GM04504 (cell line): ENCODE measurements around the gene ACTA2.

Experiments
- DNase-seq: peaks from one replicate; pipeline ENCODE4 v3.0.0-alpha.2; 2012; ENCODE audit warnings: low read depth

The ACTA2 gene

DNA sequence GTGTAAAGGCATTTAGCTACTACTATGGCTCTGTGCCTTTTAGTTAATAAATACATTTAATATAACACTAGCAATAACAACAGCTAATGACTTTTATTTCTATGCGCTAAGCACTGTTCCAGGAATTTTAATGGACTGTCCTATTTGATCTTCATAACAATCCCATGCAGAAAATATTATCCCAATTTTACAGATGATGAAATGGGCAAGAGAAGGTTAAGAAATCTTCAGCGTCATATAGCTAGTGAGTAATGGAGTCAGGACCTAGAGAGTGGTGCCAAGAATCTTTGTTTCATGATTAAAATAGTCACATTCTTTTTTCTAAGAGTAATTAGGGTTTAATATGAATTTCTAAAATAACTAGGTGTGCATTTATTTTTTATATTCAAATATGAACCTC lies 32.4 kb downstream of the ACTA2 start:
- DNase-seq = no peak

DNA sequence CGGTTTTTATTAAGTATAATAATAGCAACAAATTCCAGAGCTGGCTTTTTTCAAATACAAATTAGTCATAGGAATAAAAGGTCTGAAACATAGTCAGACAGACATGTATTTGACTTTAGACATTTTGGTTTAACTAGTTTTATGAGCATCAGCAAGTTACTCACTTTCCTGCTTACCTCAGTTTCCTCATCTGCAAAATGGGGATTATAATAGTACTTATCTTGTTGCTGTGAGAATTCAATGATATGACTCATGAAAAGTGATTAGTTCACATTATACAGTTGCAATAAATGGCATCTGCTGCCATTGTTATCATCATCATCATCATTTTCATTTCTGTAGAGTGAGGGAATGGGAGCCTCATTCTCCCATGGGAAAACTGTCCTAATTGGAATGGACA lies 33.5 kb downstream of the ACTA2 start:
- no peak for DNase-seq

DNA sequence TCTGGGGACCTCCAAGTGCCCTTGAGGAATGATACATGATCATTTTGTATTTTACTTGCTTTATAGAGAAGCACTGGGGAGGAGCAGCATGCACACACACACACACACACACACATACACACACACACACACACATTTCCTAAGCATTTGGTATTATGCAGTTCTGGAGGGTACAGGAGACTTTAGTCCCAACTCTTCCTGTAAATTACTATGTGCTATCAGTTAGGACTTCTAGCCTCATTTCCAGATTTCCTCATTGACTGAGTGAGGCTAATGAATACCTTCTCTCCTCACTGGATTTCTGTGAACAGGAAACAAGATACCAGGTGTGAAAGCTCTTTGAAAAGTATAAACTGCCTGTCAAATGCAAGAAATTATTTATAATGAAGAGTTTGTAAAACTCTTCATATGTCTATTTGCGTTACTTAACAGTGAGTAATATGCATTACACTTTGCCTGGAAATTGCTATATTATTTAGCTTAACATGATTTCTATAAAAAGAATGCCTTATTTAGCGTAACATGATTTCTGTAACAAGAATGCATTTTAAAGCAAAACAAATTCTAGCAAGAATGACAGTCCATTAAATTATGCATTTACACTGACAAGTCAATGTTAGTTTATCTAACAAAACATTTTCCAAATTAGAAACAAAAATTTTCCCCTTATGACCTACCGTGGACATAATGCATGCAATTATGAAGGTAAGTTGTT lies 34.2 kb downstream of the ACTA2 start:
- DNase-seq = no peak

DNA sequence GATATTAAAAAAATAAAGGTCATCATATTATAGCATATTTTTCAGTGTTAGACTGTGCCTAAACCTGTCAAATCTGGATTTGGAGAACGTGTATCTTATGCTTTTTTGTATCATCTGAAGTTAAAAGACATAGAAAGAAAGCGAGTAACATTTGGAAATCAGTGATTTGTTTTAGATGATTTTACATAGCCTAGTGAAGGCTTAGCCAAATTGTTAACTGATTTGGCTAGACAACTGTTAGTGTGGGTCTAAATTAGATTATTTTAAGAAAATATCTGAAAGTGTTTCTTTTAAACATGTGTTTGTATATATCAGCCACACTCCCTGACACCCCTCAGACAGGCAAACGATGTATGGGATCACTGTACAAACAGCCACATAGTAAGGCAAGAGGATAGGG lies 35.6 kb downstream of the ACTA2 start:
- no peak for DNase-seq

DNA sequence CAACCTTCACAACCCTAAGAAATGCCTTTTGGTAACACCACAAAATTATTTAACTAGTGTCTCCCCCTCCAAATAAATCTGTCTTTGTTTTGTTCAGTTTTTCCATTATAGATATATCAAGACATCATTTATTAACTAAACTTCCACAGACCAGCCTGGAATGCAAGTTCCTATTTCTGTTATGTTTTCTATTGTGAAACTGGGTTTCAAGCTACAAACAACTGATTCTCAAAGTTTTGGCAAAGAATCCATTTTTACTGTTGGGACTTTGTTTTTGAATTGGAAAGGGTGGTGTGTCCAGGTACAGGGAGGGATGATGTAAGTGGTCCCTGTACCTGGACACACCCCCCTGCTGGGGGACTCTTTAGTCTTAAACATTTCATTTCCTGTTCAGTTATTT lies 36.3 kb downstream of the ACTA2 start:
- DNase-seq = no peak

- DNase-seq = no peak
Measured at GRCh38 chr10:88915781-88916180, 36.8 kb downstream of the ACTA2 start.

- DNase-seq = no peak
Measured at GRCh38 chr10:88913788-88914187, 38.8 kb downstream of the ACTA2 start.

DNA sequence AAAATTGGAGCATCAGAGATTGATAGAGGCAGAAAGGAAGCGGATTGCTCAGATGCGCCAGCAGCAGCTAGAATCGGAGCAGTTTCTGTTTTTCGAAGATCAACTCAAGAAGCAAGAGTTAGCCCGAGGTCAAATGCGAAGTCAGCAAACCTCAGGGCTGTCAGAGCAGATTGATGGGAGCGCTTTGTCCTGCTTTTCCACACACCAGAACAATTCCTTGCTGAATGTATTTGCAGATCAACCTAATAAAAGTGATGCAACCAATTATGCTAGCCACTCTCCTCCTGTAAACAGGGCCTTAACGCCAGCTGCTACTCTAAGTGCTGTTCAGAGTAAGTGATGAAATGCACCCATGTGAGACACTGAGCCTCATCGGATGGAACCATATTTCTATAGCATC lies 39.4 kb downstream of the ACTA2 start:
- DNase-seq = no peak

- no peak for DNase-seq
Measured at GRCh38 chr10:88911851-88912250, 40.7 kb downstream of the ACTA2 start.

DNA sequence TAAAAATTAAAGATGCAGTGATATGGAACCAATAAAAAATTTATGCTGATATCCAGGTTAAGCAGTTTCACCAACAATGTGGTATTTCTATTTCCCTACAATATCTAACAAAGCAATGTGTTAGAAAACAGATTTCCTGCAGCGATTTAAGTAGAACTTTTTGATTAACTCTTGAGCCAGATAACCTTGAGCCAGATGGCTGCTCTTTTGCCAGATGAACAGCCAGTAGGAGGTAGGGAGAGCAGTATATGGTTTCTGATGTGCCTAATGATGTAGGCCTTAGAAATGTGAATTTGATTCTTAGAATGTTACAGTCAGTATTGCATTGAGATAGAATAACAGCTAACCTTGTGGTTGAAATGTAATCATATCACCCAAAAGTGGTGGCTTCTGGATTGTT lies 41.5 kb downstream of the ACTA2 start:
- no peak for DNase-seq

GRCh38 chr10:88908194-88908593 lies 44.4 kb downstream of the ACTA2 start:
- DNase-seq = no peak

GRCh38 chr10:88906921-88907320 lies 45.7 kb downstream of the ACTA2 start:
- DNase-seq = no peak

DNA sequence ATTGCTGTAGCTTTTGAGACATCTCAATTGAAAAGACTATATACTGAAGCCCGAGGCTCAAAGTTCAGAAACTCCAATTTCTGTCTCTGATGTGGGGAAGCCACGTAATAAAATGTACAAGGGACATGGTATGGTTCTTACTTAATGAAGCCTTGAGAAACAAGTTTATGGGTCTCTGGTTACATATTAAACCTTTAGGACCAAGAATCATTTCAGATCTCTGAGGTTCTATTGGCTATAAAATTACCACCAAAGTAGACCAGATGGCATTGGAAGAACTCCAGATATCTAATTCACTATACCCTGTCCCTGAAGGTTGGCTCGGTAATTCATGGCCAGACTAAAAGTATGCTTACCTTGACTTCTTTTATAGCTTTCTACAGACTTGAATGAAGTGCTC lies 48.9 kb downstream of the ACTA2 start:
- no peak for DNase-seq

DNA sequence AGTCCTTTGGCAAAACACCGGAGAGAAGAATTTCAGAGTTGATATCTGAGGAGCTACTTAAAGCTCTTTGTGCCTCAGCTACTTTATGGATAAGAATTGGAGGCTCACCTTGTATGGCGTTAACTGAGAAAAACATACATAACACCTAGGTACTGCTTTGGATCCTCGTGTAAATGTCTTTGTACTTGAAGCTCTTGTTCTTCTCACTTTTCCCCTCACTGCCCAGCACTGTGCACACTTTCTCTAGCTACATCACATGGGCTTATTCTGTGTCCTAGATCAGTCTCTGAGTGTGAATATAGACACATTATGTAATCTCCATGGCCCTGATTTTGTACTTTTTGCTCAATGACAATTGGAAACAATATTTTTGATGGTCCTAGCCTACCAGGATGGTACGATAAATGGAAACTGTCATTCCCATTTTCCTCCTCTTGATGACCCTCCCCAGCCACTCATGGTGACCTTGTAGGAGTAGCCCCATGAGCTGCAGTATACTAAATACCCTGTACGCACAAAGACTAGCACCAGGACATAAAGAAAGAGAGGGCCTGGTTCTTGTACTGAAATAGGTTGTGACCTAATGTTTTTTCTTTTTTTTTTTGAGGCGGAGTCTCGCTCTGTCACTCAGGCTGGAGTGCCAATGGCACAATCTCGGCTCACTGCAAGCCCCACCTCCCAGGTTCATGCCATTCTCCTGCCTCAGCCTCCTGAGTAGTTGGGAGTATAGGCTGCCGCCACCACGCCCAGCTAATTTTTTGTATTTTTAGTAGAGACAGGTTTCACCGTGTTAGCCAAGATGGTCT lies 50.4 kb downstream of the ACTA2 start:
- no peak for DNase-seq

- no peak for DNase-seq
Measured at GRCh38 chr10:88901206-88901983, 51.2 kb downstream of the ACTA2 start.

DNA sequence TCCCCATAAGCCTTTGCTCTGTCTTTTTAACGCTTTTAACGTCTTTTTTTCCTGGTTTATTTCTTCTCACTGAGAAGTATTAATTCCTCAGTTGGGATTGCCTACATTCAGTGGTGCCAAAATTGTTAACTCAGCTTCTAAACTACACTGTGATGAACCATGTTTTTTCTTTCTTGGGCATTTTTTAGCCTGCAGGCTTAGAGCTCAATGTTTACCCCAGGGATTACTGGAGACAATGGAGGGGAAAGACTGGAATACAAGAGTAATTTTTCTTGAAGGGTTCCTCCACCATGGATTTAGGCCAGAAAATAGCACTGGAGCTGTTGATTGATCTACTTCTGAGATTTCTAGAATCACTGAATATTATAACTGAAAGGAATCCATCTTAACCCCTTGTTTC lies 52.7 kb downstream of the ACTA2 start:
- DNase-seq = no peak

DNA sequence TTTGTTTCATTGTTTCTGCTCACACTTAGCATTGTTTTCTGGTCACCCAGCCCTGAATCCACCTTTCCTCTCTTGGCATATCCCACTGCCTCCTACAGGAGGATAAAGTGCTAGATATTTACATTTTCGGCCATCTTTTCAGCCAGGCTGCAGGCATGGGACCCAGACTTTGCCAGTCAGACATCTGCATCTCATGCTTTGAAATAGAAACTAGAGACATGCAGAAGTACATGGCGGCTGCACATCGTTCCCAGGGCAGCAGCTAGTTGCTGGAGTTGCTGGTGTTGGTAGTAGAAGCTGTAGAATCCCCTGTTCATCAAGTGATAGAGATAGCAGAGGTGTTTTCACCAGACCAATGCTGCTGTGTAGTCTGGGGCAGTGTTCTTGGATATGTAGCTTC lies 53.8 kb downstream of the ACTA2 start:
- DNase-seq = no peak

DNA sequence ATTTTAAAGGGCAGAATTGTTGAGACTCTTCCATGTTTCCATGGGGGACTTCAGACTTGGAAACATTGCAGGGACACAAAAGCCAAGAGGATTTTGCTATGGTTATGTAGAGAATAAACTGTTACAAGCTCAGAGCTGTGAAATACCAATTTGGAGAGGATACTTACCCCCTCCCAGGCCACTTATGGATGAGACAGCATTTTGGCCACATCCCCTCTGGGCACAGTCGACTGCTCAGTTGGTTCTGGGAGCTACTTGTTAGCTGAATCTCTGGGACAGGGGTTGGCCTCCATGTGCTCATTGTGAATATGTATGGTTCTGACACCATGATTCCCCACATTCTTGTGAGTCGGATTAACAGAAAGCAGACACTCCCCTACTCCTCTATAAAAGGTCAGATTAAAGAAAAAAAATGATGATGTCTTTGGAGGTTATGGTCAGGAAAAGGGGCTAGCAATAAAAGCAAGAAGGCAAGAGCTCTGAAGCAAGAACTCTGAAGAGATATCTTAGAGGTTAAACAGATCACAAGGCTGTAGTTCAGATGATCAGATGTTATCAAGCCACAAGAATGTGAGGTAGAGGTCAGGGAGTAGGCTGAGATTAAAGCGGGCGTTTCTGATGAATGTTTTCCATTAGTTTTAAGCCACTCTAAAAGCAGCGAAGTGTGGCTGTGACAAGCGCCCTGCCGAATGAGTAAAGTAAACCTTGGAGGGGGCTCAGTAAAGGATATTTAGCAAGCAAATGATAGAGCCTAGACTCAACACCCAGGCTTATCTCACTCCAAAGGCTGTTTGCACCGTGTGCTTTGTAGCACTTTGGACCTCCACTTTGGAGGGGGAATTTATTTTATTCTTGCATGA lies 55.3 kb downstream of the ACTA2 start:
- DNase-seq = no peak

GRCh38 chr10:88896372-88896993 lies 56.1 kb downstream of the ACTA2 start:
- no peak for DNase-seq

DNA sequence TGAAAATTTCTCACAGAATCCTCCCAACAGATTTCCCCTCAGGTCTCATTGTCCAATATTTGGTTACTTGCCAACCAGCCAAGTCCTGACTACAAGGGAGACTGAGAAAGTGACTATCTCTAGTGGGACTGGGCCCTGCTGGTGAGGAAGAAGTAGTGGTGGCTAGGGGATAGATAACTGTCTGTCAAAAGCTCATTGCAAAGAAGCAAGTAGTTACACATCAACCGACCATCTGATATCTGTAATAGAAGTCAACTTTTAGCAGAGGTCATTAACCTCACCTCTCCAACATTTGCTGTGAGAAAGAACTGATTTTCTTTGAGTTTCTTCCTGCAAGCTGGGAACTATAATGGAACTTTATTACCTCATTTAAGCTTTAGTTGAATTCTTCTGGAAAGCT lies 57.3 kb downstream of the ACTA2 start:
- DNase-seq = no peak

GRCh38 chr10:88893611-88894010 lies 59.0 kb downstream of the ACTA2 start:
- DNase-seq = peak; percentile 63
